Neural crest cell (in vitro differentiated cells): Measurements from ENCODE around the gene WWOX. TPM values are rescaled to one million over a fixed set of nuclear protein-coding genes. Genes with fewer than 3 reads are reported as not detected.

Experiments
- DNase-seq: peaks from one replicate; pipeline ENCODE4 v3.0.0; 2021; ENCODE audit warnings: low read depth, mixed read lengths, low spot score
- H3K27ac Mint-ChIP-seq: one replicate; pipeline ENCODE4 v1.8.0; 2021; ENCODE audit warnings: mild to moderate bottlenecking, mixed read lengths; ENCODE audit not compliant: unreplicated experiment
- H3K27me3 Mint-ChIP-seq: 2 replicates; pipeline ENCODE4 v1.8.0; 2021; ENCODE audit warnings: low read depth, mild to moderate bottlenecking, mixed read lengths
- H3K36me3 Mint-ChIP-seq: 2 replicates; pipeline ENCODE4 v1.8.0; 2021; ENCODE audit warnings: low read depth, mild to moderate bottlenecking, mixed read lengths
- H3K4me1 Mint-ChIP-seq: 2 replicates; pipeline ENCODE4 v1.8.0; 2021; ENCODE audit warnings: mixed read lengths
- H3K4me3 Mint-ChIP-seq: one replicate; pipeline ENCODE4 v1.8.0; 2021; ENCODE audit warnings: mild to moderate bottlenecking, mixed read lengths
- H3K9me3 Mint-ChIP-seq: 2 replicates; pipeline ENCODE4 v1.8.0; 2021; ENCODE audit warnings: mixed read lengths
- total RNA-seq: library from RNA; stranded (reverse); gene quantifications from 2 replicates; pipeline ENCODE4 v1.2.1, GENCODE V29; 2021
- TF ChIP-seq, protein P1 (sequence below): fragments of 200-600 bp; sonication (generic); conservative IDR thresholded peaks from 2 replicates; pipeline ENCODE4 v1.5.0; 2021; ENCODE audit warnings: antibody characterized with exemption, mild to moderate bottlenecking

WWOX gene
- total RNA-seq, 1 donor from 2014 or later = 30.5 TPM

DNA sequence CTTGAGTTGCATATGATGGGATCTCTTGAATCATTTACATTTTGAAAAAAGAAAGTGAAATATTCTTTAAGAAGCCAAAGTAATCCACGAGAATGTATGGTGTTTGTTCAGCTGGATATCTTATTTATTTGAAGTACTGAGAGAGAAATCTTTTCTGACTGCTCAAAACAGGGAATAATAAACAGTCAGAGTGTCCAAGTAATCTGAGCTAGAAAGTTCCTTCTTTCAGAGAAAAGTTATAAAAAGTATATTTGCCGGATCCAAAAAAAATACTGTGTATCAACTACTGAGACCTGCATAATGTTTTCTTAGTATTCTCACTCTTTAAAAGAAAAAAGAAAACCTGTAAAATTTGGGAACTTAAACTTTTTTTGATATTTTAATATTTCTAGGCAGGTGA lies 350.8 kb downstream of the WWOX start:
- Mint-ChIP-seq H3K9me3 (peaks cover 2% of the 10 kb centered on the region), H3K36me3 (peaks cover 3% of the 10 kb centered on the region), H3K4me1 (peaks cover 6% of the 10 kb centered on the region), H3K27ac (no peak overlapping the region), H3K27me3 (no peaks in the 10 kb centered on the region), H3K4me3 (no peak overlapping the region)
- DNase-seq = no peak
- TF ChIP-seq, protein P1, sequence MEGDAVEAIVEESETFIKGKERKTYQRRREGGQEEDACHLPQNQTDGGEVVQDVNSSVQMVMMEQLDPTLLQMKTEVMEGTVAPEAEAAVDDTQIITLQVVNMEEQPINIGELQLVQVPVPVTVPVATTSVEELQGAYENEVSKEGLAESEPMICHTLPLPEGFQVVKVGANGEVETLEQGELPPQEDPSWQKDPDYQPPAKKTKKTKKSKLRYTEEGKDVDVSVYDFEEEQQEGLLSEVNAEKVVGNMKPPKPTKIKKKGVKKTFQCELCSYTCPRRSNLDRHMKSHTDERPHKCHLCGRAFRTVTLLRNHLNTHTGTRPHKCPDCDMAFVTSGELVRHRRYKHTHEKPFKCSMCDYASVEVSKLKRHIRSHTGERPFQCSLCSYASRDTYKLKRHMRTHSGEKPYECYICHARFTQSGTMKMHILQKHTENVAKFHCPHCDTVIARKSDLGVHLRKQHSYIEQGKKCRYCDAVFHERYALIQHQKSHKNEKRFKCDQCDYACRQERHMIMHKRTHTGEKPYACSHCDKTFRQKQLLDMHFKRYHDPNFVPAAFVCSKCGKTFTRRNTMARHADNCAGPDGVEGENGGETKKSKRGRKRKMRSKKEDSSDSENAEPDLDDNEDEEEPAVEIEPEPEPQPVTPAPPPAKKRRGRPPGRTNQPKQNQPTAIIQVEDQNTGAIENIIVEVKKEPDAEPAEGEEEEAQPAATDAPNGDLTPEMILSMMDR = no peak

DNA sequence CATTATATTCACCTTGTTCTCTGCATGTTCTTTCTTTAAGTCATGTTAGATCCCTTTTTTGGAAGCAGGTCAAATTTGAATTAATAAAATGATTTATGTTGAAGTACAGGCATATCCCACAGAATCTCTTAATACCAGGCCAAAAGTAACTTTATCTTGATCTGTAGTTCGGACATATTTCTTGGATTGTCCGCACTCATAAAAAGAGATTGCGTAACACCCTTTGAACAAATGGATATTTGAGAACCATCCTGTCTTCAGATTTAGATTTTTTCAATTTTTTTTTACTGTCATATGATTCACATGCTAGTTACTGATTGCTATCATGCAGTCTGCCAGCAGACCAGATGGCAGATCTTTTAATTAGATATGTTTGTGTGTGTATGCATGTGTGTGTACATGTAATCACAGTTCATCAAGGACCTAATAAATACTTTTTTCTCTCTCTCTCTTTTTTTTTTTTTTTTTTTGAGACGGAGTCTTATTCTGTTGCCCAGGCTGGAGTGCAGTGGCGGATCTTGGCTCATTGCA lies 352.6 kb downstream of the WWOX start:
- DNase-seq = no peak
- no peak overlapping the region for H3K4me3 Mint-ChIP-seq
- peaks cover 3% of the 10 kb centered on the region for H3K36me3 Mint-ChIP-seq
- H3K27me3 Mint-ChIP-seq = no peaks in the 10 kb centered on the region
- H3K9me3 Mint-ChIP-seq = peaks cover 2% of the 10 kb centered on the region
- no peaks in the 10 kb centered on the region for H3K4me1 Mint-ChIP-seq
- H3K27ac Mint-ChIP-seq = no peak overlapping the region
- TF ChIP-seq, protein P1 = no peak

DNA sequence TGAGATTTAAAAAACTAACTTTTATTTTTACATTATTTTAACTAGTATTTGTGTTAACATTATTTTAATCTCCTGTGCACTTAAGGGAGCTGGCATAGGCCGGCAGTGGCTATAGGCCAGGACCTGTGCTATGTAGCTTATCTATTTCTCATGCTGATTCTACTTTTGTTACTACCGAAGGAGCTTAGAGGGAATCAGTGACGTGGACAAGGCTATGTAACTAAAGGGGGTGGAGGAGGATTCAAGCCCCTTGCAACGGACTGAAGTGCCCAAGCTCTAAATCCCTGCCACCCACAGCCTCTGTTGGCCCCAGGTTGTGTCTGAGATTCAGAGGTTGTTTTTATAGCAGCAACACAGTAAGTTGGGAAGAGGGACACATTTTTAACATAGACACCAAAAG lies 356.4 kb downstream of the WWOX start:
- Mint-ChIP-seq H3K27me3 (peaks cover 5% of the 10 kb centered on the region), H3K4me3 (no peak overlapping the region), H3K9me3 (peaks cover 2% of the 10 kb centered on the region), H3K4me1 (peaks cover 5% of the 10 kb centered on the region), H3K36me3 (peaks cover 3% of the 10 kb centered on the region), H3K27ac (no peak overlapping the region)
- no peak for DNase-seq
- TF ChIP-seq, protein P1 = no peak

DNA sequence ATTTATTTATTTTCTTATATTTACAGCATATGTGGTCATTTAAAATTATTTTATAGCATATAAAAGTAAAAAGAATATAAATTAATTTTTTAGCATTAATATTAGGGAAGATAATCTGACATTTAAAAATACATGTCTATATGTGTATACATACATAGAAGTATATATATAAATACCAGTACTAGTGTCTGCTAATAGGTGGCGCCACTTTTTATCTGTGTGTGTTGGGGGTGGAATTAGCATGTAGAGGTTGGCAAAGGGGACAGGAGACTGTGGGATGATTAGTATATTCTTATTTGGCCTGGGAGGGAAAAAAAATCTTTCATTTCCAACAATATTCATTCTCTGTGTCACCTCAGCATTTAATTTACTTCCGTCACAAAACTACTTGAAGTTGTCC lies 359.1 kb downstream of the WWOX start:
- H3K4me1 Mint-ChIP-seq = peaks cover 27% of the 10 kb centered on the region
- no peaks in the 10 kb centered on the region for H3K9me3 Mint-ChIP-seq
- TF ChIP-seq, protein P1 = peak; percentile 36
- no peak overlapping the region for H3K4me3 Mint-ChIP-seq
- H3K36me3 Mint-ChIP-seq = peaks cover 3% of the 10 kb centered on the region
- peaks cover 15% of the 10 kb centered on the region for H3K27me3 Mint-ChIP-seq
- DNase-seq = no peak
- H3K27ac Mint-ChIP-seq = no peak overlapping the region

DNA sequence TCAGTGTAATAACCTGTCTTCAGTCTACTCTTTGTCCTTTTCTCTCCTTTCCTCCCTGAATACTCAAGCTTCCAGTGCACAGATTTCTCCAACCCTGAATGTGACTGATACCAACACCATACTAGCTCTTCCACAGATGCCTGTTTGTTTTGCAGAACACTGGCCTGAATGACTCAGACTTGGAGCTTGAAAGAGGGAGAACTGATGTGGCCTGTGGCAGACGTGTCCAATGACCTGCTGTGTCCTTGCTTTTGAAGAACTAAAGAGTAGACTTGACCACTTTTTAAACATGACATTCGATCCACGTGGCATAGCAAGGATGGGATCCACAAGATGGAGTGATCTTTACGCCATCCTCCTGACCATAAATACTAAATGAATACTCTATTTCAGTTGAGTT lies 361.0 kb downstream of the WWOX start:
- H3K27ac Mint-ChIP-seq = peak overlapping the region; percentile 47
- no peak for DNase-seq

More for the DNA sequence above, 361.0 kb downstream of the WWOX start:
- no peak overlapping the region for H3K4me3 Mint-ChIP-seq
- TF ChIP-seq, protein P1 = no peak
- H3K27me3 Mint-ChIP-seq = peaks cover 22% of the 10 kb centered on the region
- peaks cover 8% of the 10 kb centered on the region for H3K9me3 Mint-ChIP-seq
- H3K36me3 Mint-ChIP-seq = peaks cover 7% of the 10 kb centered on the region
- peaks cover 31% of the 10 kb centered on the region for H3K4me1 Mint-ChIP-seq
